HEK293 (cell line): ENCODE results near the gene PPP4R4.

Experiments used
- GLIS2 ChIP-seq: fragments of 450-650 bp; formaldehyde crosslinking; IDR thresholded peaks from 2 replicates; pipeline ENCODE4 v1.5.1; 2016; ENCODE audit warnings: missing biosample characterization, missing genetic modification characterization
- HOXD13 ChIP-seq: sonication (generic); formaldehyde crosslinking; IDR thresholded peaks from 2 replicates; pipeline ENCODE4 v1.8.0; 2022; ENCODE audit warnings: missing genetic modification reagents, borderline replicate concordance
- KLF1 ChIP-seq: fragments of 450-650 bp; formaldehyde crosslinking; IDR thresholded peaks from 2 replicates; pipeline ENCODE4 v1.5.1; 2016; ENCODE audit warnings: missing biosample characterization, missing genetic modification characterization
- KLF10 ChIP-seq: fragments of 450-650 bp; IDR thresholded peaks from 2 replicates; pipeline ENCODE4 v1.5.1; 2018; ENCODE audit warnings: missing biosample characterization, mild to moderate bottlenecking, missing genetic modification characterization
- KLF17 ChIP-seq: fragments of 450-650 bp; formaldehyde crosslinking; IDR thresholded peaks from 2 replicates; pipeline ENCODE4 v1.5.1; 2016; ENCODE audit warnings: missing biosample characterization, missing genetic modification characterization
- SCRT2 ChIP-seq: fragments of 450-650 bp; formaldehyde crosslinking; IDR thresholded peaks from 2 replicates; pipeline ENCODE4 v1.5.1; 2016; ENCODE audit warnings: missing biosample characterization, missing genetic modification characterization
- SP7 ChIP-seq: fragments of 450-650 bp; formaldehyde crosslinking; IDR thresholded peaks from 2 replicates; pipeline ENCODE4 v1.5.1; 2016; ENCODE audit warnings: missing biosample characterization, missing genetic modification characterization
- YY1 ChIP-seq: fragments of 450-650 bp; formaldehyde crosslinking; IDR thresholded peaks from 2 replicates; pipeline ENCODE4 v1.5.1; 2018; ENCODE audit warnings: missing biosample characterization, missing genetic modification characterization
- ZBTB48 ChIP-seq: fragments of 450-650 bp; formaldehyde crosslinking; IDR thresholded peaks from 2 replicates; pipeline ENCODE4 v1.5.1; 2016; ENCODE audit warnings: missing biosample characterization, missing genetic modification characterization
- ZBTB7A ChIP-seq: fragments of 450-650 bp; formaldehyde crosslinking; IDR thresholded peaks from 2 replicates; pipeline ENCODE4 v1.5.1; 2016; ENCODE audit warnings: low read depth, missing biosample characterization, missing genetic modification characterization
- ZFP3 ChIP-seq: fragments of 450-650 bp; formaldehyde crosslinking; IDR thresholded peaks from 2 replicates; pipeline ENCODE4 v1.5.1; 2016; ENCODE audit warnings: low read depth, missing biosample characterization, missing genetic modification characterization
- ZNF133 ChIP-seq: fragments of 450-650 bp; formaldehyde crosslinking; IDR thresholded peaks from 2 replicates; pipeline ENCODE4 v1.5.1; 2016; ENCODE audit warnings: missing biosample characterization, missing genetic modification characterization
- ZNF169 ChIP-seq: fragments of 450-650 bp; formaldehyde crosslinking; IDR thresholded peaks from 2 replicates; pipeline ENCODE4 v1.5.1; 2016; ENCODE audit warnings: missing biosample characterization, missing genetic modification characterization
- ZNF184 ChIP-seq: fragments of 450-650 bp; IDR thresholded peaks from 2 replicates; pipeline ENCODE4 v1.5.1; 2018; ENCODE audit warnings: missing biosample characterization, mild to moderate bottlenecking, missing genetic modification characterization
- ZNF2 ChIP-seq: fragments of 450-650 bp; formaldehyde crosslinking; IDR thresholded peaks from 2 replicates; pipeline ENCODE4 v1.5.1; 2016; ENCODE audit warnings: missing biosample characterization, missing genetic modification characterization
- ZNF324 ChIP-seq: fragments of 450-650 bp; formaldehyde crosslinking; IDR thresholded peaks from 2 replicates; pipeline ENCODE4 v1.5.1; 2016; ENCODE audit warnings: missing biosample characterization, missing genetic modification characterization
- ZNF362 ChIP-seq: fragments of 450-650 bp; formaldehyde crosslinking; IDR thresholded peaks from 2 replicates; pipeline ENCODE4 v1.5.1; 2016; ENCODE audit warnings: missing biosample characterization, missing genetic modification characterization
- ZNF416 ChIP-seq: fragments of 450-650 bp; formaldehyde crosslinking; IDR thresholded peaks from 2 replicates; pipeline ENCODE4 v1.5.1; 2016; ENCODE audit warnings: missing biosample characterization, missing genetic modification characterization
- ZNF518A ChIP-seq: fragments of 450-650 bp; formaldehyde crosslinking; conservative IDR thresholded peaks from 2 replicates; pipeline ENCODE4 v1.5.1; 2016; ENCODE audit warnings: low read depth, missing biosample characterization, missing genetic modification characterization
- ZNF521 ChIP-seq: fragments of 450-650 bp; formaldehyde crosslinking; IDR thresholded peaks from 2 replicates; pipeline ENCODE4 v1.5.1; 2017; ENCODE audit warnings: missing biosample characterization, mild to moderate bottlenecking, missing genetic modification characterization
- ZNF610 ChIP-seq: fragments of 450-650 bp; formaldehyde crosslinking; IDR thresholded peaks from 2 replicates; pipeline ENCODE4 v1.5.1; 2016; ENCODE audit warnings: missing biosample characterization, missing genetic modification characterization, borderline replicate concordance
- ZNF624 ChIP-seq: fragments of 450-650 bp; formaldehyde crosslinking; IDR thresholded peaks from 2 replicates; pipeline ENCODE4 v1.5.1; 2017; ENCODE audit warnings: missing biosample characterization, missing genetic modification characterization
- ZNF692 ChIP-seq: fragments of 450-650 bp; formaldehyde crosslinking; IDR thresholded peaks from 2 replicates; pipeline ENCODE4 v1.5.1; 2016; ENCODE audit warnings: missing biosample characterization, missing genetic modification characterization
- ZNF792 ChIP-seq: fragments of 450-650 bp; formaldehyde crosslinking; IDR thresholded peaks from 2 replicates; pipeline ENCODE4 v1.5.1; 2016; ENCODE audit warnings: missing biosample characterization, missing genetic modification characterization
- TF ChIP-seq, protein P1 (sequence below): fragments of 450-650 bp; formaldehyde crosslinking; IDR thresholded peaks from 2 replicates; pipeline ENCODE4 v1.5.1; 2016; ENCODE audit warnings: missing biosample characterization, missing genetic modification characterization
- TF ChIP-seq, protein P2 (sequence below): fragments of 450-650 bp; formaldehyde crosslinking; IDR thresholded peaks from 2 replicates; pipeline ENCODE4 v1.5.1; 2016; ENCODE audit warnings: missing biosample characterization, missing genetic modification characterization
- TF ChIP-seq, protein P3 (sequence below): fragments of 450-650 bp; formaldehyde crosslinking; IDR thresholded peaks from 2 replicates; pipeline ENCODE4 v1.5.1; 2016; ENCODE audit warnings: missing biosample characterization, missing genetic modification characterization

Gene PPP4R4

GRCh38 chr14:94173471-94173884 is 644 bp upstream of the PPP4R4 start (continued):
- peak; percentile 56; the same call in 1 of the 2 replicates for TF ChIP-seq GLIS2 (tag by site-specific recombination)
- no peak for TF ChIP-seq ZFP3 (tag by site-specific recombination)
- TF ChIP-seq, protein P1, sequence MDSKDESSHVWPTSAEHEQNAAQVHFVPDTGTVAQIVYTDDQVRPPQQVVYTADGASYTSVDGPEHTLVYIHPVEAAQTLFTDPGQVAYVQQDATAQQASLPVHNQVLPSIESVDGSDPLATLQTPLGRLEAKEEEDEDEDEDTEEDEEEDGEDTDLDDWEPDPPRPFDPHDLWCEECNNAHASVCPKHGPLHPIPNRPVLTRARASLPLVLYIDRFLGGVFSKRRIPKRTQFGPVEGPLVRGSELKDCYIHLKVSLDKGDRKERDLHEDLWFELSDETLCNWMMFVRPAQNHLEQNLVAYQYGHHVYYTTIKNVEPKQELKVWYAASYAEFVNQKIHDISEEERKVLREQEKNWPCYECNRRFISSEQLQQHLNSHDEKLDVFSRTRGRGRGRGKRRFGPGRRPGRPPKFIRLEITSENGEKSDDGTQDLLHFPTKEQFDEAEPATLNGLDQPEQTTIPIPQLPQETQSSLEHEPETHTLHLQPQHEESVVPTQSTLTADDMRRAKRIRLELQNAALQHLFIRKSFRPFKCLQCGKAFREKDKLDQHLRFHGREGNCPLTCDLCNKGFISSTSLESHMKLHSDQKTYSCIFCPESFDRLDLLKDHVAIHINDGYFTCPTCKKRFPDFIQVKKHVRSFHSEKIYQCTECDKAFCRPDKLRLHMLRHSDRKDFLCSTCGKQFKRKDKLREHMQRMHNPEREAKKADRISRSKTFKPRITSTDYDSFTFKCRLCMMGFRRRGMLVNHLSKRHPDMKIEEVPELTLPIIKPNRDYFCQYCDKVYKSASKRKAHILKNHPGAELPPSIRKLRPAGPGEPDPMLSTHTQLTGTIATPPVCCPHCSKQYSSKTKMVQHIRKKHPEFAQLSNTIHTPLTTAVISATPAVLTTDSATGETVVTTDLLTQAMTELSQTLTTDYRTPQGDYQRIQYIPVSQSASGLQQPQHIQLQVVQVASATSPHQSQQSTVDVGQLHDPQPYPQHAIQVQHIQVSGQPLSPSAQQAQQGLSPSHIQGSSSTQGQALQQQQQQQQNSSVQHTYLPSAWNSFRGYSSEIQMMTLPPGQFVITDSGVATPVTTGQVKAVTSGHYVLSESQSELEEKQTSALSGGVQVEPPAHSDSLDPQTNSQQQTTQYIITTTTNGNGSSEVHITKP: no peak
- no peak for TF ChIP-seq SCRT2 (tag by site-specific recombination)
- TF ChIP-seq HOXD13 (CRISPR knock-in tag): no peak
- no peak for TF ChIP-seq ZNF792
- TF ChIP-seq ZBTB7A (tag by site-specific recombination): no peak
- no peak for TF ChIP-seq ZBTB48 (tag by site-specific recombination)
- no peak for TF ChIP-seq ZNF169
- no peak for TF ChIP-seq ZNF362
- no peak for TF ChIP-seq ZNF184 (tag by site-specific recombination)
- TF ChIP-seq SP7 (tag by site-specific recombination): no peak
- peak; percentile 61; the same call in 1 of the 2 replicates for TF ChIP-seq KLF10 (tag by site-specific recombination)
- TF ChIP-seq ZNF610 (tag by site-specific recombination): no peak
- no peak for TF ChIP-seq ZNF2 (tag by site-specific recombination)
- TF ChIP-seq KLF1: no peak
- TF ChIP-seq ZNF692: no peak
- TF ChIP-seq, protein P2, sequence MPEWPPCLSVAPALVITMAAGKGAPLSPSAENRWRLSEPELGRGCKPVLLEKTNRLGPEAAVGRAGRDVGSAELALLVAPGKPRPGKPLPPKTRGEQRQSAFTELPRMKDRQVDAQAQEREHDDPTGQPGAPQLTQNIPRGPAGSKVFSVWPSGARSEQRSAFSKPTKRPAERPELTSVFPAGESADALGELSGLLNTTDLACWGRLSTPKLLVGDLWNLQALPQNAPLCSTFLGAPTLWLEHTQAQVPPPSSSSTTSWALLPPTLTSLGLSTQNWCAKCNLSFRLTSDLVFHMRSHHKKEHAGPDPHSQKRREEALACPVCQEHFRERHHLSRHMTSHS (tag by site-specific recombination): no peak
- TF ChIP-seq ZNF416 (tag by site-specific recombination): no peak
- TF ChIP-seq ZNF518A (tag by site-specific recombination): no peak
- no peak for TF ChIP-seq ZNF133 (tag by site-specific recombination)
- TF ChIP-seq ZNF324 (tag by site-specific recombination): no peak
- TF ChIP-seq, protein P3, sequence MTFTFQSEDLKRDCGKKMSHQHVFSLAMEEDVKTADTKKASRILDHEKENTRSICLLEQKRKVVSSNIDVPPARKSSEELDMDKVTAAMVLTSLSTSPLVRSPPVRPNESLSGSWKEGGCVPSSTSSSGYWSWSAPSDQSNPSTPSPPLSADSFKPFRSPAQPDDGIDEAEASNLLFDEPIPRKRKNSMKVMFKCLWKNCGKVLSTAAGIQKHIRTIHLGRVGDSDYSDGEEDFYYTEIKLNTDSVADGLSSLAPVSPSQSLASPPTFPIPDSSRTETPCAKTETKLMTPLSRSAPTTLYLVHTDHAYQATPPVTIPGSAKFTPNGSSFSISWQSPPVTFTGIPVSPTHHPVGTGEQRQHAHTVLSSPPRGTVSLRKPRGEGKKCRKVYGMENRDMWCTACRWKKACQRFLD: no peak
- no peak for TF ChIP-seq ZNF624
- TF ChIP-seq ZNF521 (tag by site-specific recombination): no peak
- TF ChIP-seq KLF17 (tag by site-specific recombination): no peak
- TF ChIP-seq YY1 (tag by site-specific recombination): no peak
